ENCODE measurements around the gene AKAP3. TPM values are rescaled to one million over a fixed set of nuclear protein-coding genes. Genes with fewer than 3 reads are reported as not detected.

Gene AKAP3
- total RNA-seq, 1 experiment from 2014 or later = 0.26 TPM

DNA sequence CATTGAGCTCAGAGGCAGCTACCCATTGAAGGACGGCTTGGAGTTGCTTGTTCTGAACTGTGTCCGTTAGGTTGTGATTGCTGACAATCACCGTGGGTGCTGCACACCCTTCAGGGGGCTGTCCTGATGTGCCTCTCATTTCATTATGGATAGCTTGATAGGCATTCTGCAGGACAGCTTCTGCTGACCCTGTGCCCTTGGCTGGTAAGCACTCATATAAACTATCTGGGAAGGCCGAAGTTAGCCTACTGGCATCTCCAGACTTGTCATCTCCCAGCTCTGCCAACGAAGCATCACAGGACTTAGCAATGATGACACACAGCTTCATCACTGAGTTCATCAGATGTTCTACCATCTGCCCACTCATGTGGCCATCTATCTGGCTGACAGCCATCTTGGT lies 22.3 kb downstream of the AKAP3 start:
- DNase-seq (ENCODE audit: low read depth, low spot score) = no peak
- Histone ChIP-seq H3K9me3 (ENCODE audit: control insufficient read depth, insufficient read depth, low read depth, low read length) (no peaks in the 10 kb centered on the region), H3K27ac (ENCODE audit: low read length) (no peak overlapping the region), H3K36me3 (ENCODE audit: control insufficient read depth, insufficient read depth, low read length) (no peaks in the 10 kb centered on the region), H3K4me3 (ENCODE audit: low read depth in 2 of 2, low read length in 2 of 2) (no peak overlapping the region), H3K27me3 (ENCODE audit: control insufficient read depth, insufficient read depth, low read length) (peaks cover 4% of the 10 kb centered on the region), H3K4me1 (ENCODE audit: control insufficient read depth, insufficient read depth, low read length) (no peaks in the 10 kb centered on the region)
- no peak for ATAC-seq
- ChIA-PET CTCF (no interaction called here), POLR2A (interaction anchor here (0.5 kb wide), 1 partner anchor 692 kb away, joined by 4 read pairs; no protein-coding TSS in a partner anchor)
- no TSS peak for BruUV-seq (replicated peaks)
- intact Hi-C loops (cut with micrococcal nuclease; ENCODE audit: unreplicated experiment) = no loop called here
- in situ Hi-C loops (cut with HindIII; ENCODE audit: low pct_unique_long_range_greater_than_20kb, low sequenced_read_pairs) = no loop called here
- TF ChIP-seq, protein P1, sequence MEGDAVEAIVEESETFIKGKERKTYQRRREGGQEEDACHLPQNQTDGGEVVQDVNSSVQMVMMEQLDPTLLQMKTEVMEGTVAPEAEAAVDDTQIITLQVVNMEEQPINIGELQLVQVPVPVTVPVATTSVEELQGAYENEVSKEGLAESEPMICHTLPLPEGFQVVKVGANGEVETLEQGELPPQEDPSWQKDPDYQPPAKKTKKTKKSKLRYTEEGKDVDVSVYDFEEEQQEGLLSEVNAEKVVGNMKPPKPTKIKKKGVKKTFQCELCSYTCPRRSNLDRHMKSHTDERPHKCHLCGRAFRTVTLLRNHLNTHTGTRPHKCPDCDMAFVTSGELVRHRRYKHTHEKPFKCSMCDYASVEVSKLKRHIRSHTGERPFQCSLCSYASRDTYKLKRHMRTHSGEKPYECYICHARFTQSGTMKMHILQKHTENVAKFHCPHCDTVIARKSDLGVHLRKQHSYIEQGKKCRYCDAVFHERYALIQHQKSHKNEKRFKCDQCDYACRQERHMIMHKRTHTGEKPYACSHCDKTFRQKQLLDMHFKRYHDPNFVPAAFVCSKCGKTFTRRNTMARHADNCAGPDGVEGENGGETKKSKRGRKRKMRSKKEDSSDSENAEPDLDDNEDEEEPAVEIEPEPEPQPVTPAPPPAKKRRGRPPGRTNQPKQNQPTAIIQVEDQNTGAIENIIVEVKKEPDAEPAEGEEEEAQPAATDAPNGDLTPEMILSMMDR (IDR thresholded peaks at IDR 0.05) = no peak
- no peak for TF ChIP-seq TCF7L2 (IDR thresholded peaks at IDR 0.05; ENCODE audit: low read depth, low read length)
- no peak for TF ChIP-seq POLR2AphosphoS5 (IDR thresholded peaks at IDR 0.05; ENCODE audit: low read depth, low read length)
- TF ChIP-seq SIN3A (IDR thresholded peaks at IDR 0.05; ENCODE audit: borderline replicate concordance, insufficient read depth, low read depth, low read length) = no peak
- TF ChIP-seq, protein P2, sequence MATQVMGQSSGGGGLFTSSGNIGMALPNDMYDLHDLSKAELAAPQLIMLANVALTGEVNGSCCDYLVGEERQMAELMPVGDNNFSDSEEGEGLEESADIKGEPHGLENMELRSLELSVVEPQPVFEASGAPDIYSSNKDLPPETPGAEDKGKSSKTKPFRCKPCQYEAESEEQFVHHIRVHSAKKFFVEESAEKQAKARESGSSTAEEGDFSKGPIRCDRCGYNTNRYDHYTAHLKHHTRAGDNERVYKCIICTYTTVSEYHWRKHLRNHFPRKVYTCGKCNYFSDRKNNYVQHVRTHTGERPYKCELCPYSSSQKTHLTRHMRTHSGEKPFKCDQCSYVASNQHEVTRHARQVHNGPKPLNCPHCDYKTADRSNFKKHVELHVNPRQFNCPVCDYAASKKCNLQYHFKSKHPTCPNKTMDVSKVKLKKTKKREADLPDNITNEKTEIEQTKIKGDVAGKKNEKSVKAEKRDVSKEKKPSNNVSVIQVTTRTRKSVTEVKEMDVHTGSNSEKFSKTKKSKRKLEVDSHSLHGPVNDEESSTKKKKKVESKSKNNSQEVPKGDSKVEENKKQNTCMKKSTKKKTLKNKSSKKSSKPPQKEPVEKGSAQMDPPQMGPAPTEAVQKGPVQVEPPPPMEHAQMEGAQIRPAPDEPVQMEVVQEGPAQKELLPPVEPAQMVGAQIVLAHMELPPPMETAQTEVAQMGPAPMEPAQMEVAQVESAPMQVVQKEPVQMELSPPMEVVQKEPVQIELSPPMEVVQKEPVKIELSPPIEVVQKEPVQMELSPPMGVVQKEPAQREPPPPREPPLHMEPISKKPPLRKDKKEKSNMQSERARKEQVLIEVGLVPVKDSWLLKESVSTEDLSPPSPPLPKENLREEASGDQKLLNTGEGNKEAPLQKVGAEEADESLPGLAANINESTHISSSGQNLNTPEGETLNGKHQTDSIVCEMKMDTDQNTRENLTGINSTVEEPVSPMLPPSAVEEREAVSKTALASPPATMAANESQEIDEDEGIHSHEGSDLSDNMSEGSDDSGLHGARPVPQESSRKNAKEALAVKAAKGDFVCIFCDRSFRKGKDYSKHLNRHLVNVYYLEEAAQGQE (IDR thresholded peaks at IDR 0.05; ENCODE audit: insufficient read depth in 1 of 2, low read depth in 2 of 2, low read length in 1 of 2) = no peak

DNA sequence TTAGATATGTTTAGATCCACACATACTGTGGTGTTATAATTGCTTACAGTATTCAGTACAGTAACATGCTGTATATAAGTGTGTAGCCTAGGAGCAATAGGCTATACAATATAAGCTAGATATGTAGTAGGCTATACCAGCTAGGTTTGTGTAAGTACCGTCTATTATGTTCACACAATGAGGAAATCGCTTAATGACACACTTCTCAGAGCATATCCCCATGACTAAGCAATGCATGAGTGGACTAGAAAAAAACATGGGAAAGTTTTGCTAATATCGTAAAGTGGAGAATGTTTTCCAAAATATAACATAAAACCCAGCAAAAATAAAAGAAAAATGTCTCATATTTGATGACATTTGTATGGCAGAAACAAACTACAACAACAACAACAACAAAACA lies 27.3 kb downstream of the AKAP3 start:
- ChIA-PET POLR2A (no interaction called here), CTCF (no interaction called here)
- TF ChIP-seq SIN3A (IDR thresholded peaks at IDR 0.05; ENCODE audit: borderline replicate concordance, insufficient read depth, low read depth, low read length) (no peak), TCF7L2 (IDR thresholded peaks at IDR 0.05; ENCODE audit: low read depth, low read length) (no peak), POLR2AphosphoS5 (IDR thresholded peaks at IDR 0.05; ENCODE audit: low read depth, low read length) (no peak)
- TF ChIP-seq, protein P2 (IDR thresholded peaks at IDR 0.05; ENCODE audit: insufficient read depth in 1 of 2, low read depth in 2 of 2, low read length in 1 of 2) = no peak
- TF ChIP-seq, protein P1 (IDR thresholded peaks at IDR 0.05) = no peak
- H3K27me3 ChIP-seq (ENCODE audit: control insufficient read depth, insufficient read depth, low read length) = no peaks in the 10 kb centered on the region; the same call in none of the 2 replicates
- H3K36me3 ChIP-seq (ENCODE audit: control insufficient read depth, insufficient read depth, low read length) = no peaks in the 10 kb centered on the region
- in situ Hi-C loops (cut with HindIII; ENCODE audit: low pct_unique_long_range_greater_than_20kb, low sequenced_read_pairs) (no loop called here), intact Hi-C loops (cut with micrococcal nuclease; ENCODE audit: unreplicated experiment) (no loop called here)
- no peak overlapping the region for H3K4me3 ChIP-seq (ENCODE audit: low read depth in 2 of 2, low read length in 2 of 2)
- H3K4me1 ChIP-seq (ENCODE audit: control insufficient read depth, insufficient read depth, low read length) = no peaks in the 10 kb centered on the region
- H3K9me3 ChIP-seq (ENCODE audit: control insufficient read depth, insufficient read depth, low read depth, low read length) = no peaks in the 10 kb centered on the region
- DNase-seq (ENCODE audit: low read depth, low spot score) (no peak), ATAC-seq (no peak)
- no TSS peak for BruUV-seq (replicated peaks)
- no peak overlapping the region for H3K27ac ChIP-seq (ENCODE audit: low read length)

Measured in Panc1 (cell line).